HG02678 (cell line): ENCODE results near the gene EDDM3A.
"Not testable (repeated sequence)": the region's sequence is repeated elsewhere in the genome, so short reads cannot be mapped to it uniquely, and the experiment has no call there.

ENCODE experiments used
- ATAC-seq: cut with Tn5 transposase; IDR thresholded peaks from one replicate; pipeline ENCODE4 v1.9.1; 2021; ENCODE audit warnings: mild to moderate bottlenecking, moderate library complexity; ENCODE audit not compliant: unreplicated experiment

Gene EDDM3A

GRCh38 chr14:20745571-20746358, at the start of gene EDDM3A:
Gene EDDM3A, plus strand, starts transcription at chr14:20745887. Its CDS starts 1,694 bp downstream, at chr14:20747581.
- ATAC-seq, result no peak

- no peak for ATAC-seq
These were observed 48.9 kb upstream of the EDDM3A start for GRCh38 chr14:20696764-20697163.

- ATAC-seq, result no peak
These were observed 48.2 kb upstream of the EDDM3A start for GRCh38 chr14:20697273-20698017.

- ATAC-seq, result no peak
These were observed 47.7 kb upstream of the EDDM3A start for GRCh38 chr14:20698018-20698329.

- ATAC-seq, result no peak
These were observed 46.8 kb upstream of the EDDM3A start for GRCh38 chr14:20698934-20699333.

- ATAC-seq, result no peak
These were observed 45.8 kb upstream of the EDDM3A start for GRCh38 chr14:20699931-20700330.

- ATAC-seq, result not testable (repeated sequence)
These were observed 44.7 kb upstream of the EDDM3A start for GRCh38 chr14:20700965-20701364.

GRCh38 chr14:20706657-20707355, 38.9 kb upstream of the EDDM3A start:
- ATAC-seq, result no peak

- no peak for ATAC-seq
These were observed 38.1 kb upstream of the EDDM3A start for GRCh38 chr14:20707622-20708021.

- ATAC-seq, result no peak
These were observed 34.4 kb upstream of the EDDM3A start for GRCh38 chr14:20711261-20711660.

- no peak for ATAC-seq
These were observed 34.0 kb upstream of the EDDM3A start for GRCh38 chr14:20711685-20712084.

GRCh38 chr14:20712904-20713303, 32.8 kb upstream of the EDDM3A start:
- ATAC-seq, result no peak

- no peak for ATAC-seq
These were observed 31.0 kb upstream of the EDDM3A start for GRCh38 chr14:20714593-20715250.

GRCh38 chr14:20719777-20720176, 25.9 kb upstream of the EDDM3A start:
- ATAC-seq, result no peak

GRCh38 chr14:20720741-20721140, 24.9 kb upstream of the EDDM3A start:
- ATAC-seq, result no peak

GRCh38 chr14:20722016-20722415, 23.7 kb upstream of the EDDM3A start:
- ATAC-seq, result no peak

- no peak for ATAC-seq
These were observed 22.2 kb upstream of the EDDM3A start for GRCh38 chr14:20723488-20723887.

- ATAC-seq, result not testable (repeated sequence)
These were observed 19.6 kb upstream of the EDDM3A start for GRCh38 chr14:20726121-20726520.

GRCh38 chr14:20726531-20726930, 19.2 kb upstream of the EDDM3A start:
- no peak for ATAC-seq

GRCh38 chr14:20730891-20731290, 14.8 kb upstream of the EDDM3A start:
- ATAC-seq, result no peak

GRCh38 chr14:20732477-20732876, 13.2 kb upstream of the EDDM3A start:
- ATAC-seq, result no peak
